GM21723 (cell line): ENCODE measurements around the gene ARFGAP2.
"Not testable (repeated sequence)": the region's sequence is repeated elsewhere in the genome, so short reads cannot be mapped to it uniquely, and the experiment has no call there.

Source experiments
- ATAC-seq: cut with Tn5 transposase; IDR thresholded peaks from one replicate; pipeline ENCODE4 v1.9.1; 2021; ENCODE audit warnings: mild to moderate bottlenecking, moderate library complexity; ENCODE audit not compliant: unreplicated experiment

Gene ARFGAP2

GRCh38 chr11:47176328-47177228, at the start of gene ARFGAP2:
ARFGAP2 (minus strand) TSS chr11:47176879; CDS start chr11:47176853, 26 bp downstream.
- ATAC-seq: peak; percentile 81

GRCh38 chr11:47225552-47226400, 49.1 kb upstream of the ARFGAP2 start:
- peak; percentile 88 for ATAC-seq

GRCh38 chr11:47222696-47223095, 46.0 kb upstream of the ARFGAP2 start:
- no peak for ATAC-seq

- no peak for ATAC-seq
These were observed 43.7 kb upstream of the ARFGAP2 start for GRCh38 chr11:47220401-47220821.

- peak; percentile 28 for ATAC-seq
These were observed 39.6 kb upstream of the ARFGAP2 start for GRCh38 chr11:47216121-47216798.

GRCh38 chr11:47215366-47215910, 38.8 kb upstream of the ARFGAP2 start:
- ATAC-seq: no peak

- peak; percentile 58 for ATAC-seq
These were observed 37.4 kb upstream of the ARFGAP2 start for GRCh38 chr11:47213950-47214565.

GRCh38 chr11:47212938-47213337, 36.3 kb upstream of the ARFGAP2 start:
- ATAC-seq: no peak

- no peak for ATAC-seq
These were observed 31.9 kb upstream of the ARFGAP2 start for GRCh38 chr11:47208628-47209027.

GRCh38 chr11:47208008-47208552, 31.4 kb upstream of the ARFGAP2 start:
- ATAC-seq: not testable (repeated sequence)

- no peak for ATAC-seq
These were observed 30.8 kb upstream of the ARFGAP2 start for GRCh38 chr11:47207459-47207858.

- not testable (repeated sequence) for ATAC-seq
These were observed 29.9 kb upstream of the ARFGAP2 start for GRCh38 chr11:47206577-47206976.

GRCh38 chr11:47204637-47204989, 27.9 kb upstream of the ARFGAP2 start:
- ATAC-seq: no peak

- no peak for ATAC-seq
These were observed 25.9 kb upstream of the ARFGAP2 start for GRCh38 chr11:47202576-47202975.

- ATAC-seq: no peak
These were observed 24.3 kb upstream of the ARFGAP2 start for GRCh38 chr11:47201015-47201414.

GRCh38 chr11:47198161-47198560, 21.5 kb upstream of the ARFGAP2 start:
- not testable (repeated sequence) for ATAC-seq

- ATAC-seq: no peak
These were observed 15.4 kb upstream of the ARFGAP2 start for GRCh38 chr11:47192111-47192510.

GRCh38 chr11:47191137-47191536, 14.5 kb upstream of the ARFGAP2 start:
- ATAC-seq: not testable (repeated sequence)

- ATAC-seq: no peak
These were observed 12.6 kb upstream of the ARFGAP2 start for GRCh38 chr11:47189100-47189834.
